H1 (cell line): ENCODE measurements around the gene DPEP2NB. TPM values are rescaled to one million over a fixed set of nuclear protein-coding genes. Genes with fewer than 3 reads are reported as not detected.

Source experiments
- BCL11A ChIP-seq, 2 experiments: IDR thresholded peaks; one replicate each; pipeline ENCODE4 v1.6.1; 2011; ENCODE audit warnings: low read depth in 2 of 2, low read length in 2 of 2, mild to moderate bottlenecking in 2 of 2
- CBX5 ChIP-seq: fragments of 300-800, 300-1000 bp; sonication (generic); IDR thresholded peaks from 2 replicates; pipeline ENCODE4 v1.7.1; 2016; ENCODE audit warnings: antibody characterized with exemption, low read length, low read depth
- CBX8 ChIP-seq: fragments of 300-800, 300-1000 bp; sonication (generic); IDR thresholded peaks from 2 replicates; pipeline ENCODE4 v1.7.1; 2016; ENCODE audit warnings: low read depth, low read length, borderline replicate concordance
- CEBPB ChIP-seq: IDR thresholded peaks from 2 replicates; pipeline ENCODE4 v1.6.1; 2012; ENCODE audit warnings: low read depth, low read length
- EGR1 ChIP-seq: IDR thresholded peaks from 2 replicates; pipeline ENCODE4 v1.6.1; 2011; ENCODE audit warnings: low read depth, low read length, borderline replicate concordance
- EZH2 ChIP-seq: fragments of 200-600 bp; sonication (generic); IDR thresholded peaks from 2 replicates; pipeline ENCODE4 v1.7.1; 2012; ENCODE audit warnings: low read depth, mild to moderate bottlenecking, moderate library complexity, low read length, inconsistent platforms; ENCODE audit not compliant: severe bottlenecking
- FOSL1 ChIP-seq: IDR thresholded peaks from 2 replicates; pipeline ENCODE4 v1.6.1; 2011; ENCODE audit warnings: mild to moderate bottlenecking, low read depth, low read length, moderate library complexity; ENCODE audit not compliant: insufficient read depth
- GABPA ChIP-seq: IDR thresholded peaks from 2 replicates; pipeline ENCODE4 v1.6.1; 2011; ENCODE audit warnings: mild to moderate bottlenecking, low read length, moderate library complexity, borderline replicate concordance; ENCODE audit not compliant: insufficient read depth
- JUN ChIP-seq: IDR thresholded peaks from 2 replicates; pipeline ENCODE4 v1.6.1; 2011; ENCODE audit warnings: low read depth, mild to moderate bottlenecking, improper control_type of control experiment, low read length
- POLR2A ChIP-seq, 2 experiments: IDR thresholded peaks; 1 replicate in 1 of 2; 2 replicates in 1 of 2; pipeline ENCODE4 v1.6.1; 2011; ENCODE audit warnings: low read depth in 2 of 2, low read length in 2 of 2, mild to moderate bottlenecking in 2 of 2; ENCODE audit errors: control extremely low read depth in 1 of 2
- polyA plus RNA-seq, 7 experiments: library from polyadenylated mRNA; depleted of rRNA in 3 of 7; stranded (reverse) in 5 of 7; unstranded in 2 of 7; fragments of >200 nt in 5 of 7; fragments of 200-250 nt in 2 of 7; gene quantifications; 1 replicate in 5 of 7; 2 replicates in 1 of 7; 4 replicates in 1 of 7; pipeline versions ENCODE4 v1.2.1 to v1.2.3, GENCODE V29; 2011 to 2013; ENCODE audit warnings: missing spikeins in 2 of 7, mixed read lengths in 2 of 7
- total RNA-seq: library from RNA; stranded (reverse); fragmentation: NEBNext Ultra II Directional; extraction: Animal tissue kit (Norgen Biotek cat#: 25700); gene quantifications from 2 replicates; pipeline ENCODE4 v1.2.1, GENCODE V29; 2021
- TF ChIP-seq, protein P1 (sequence below): fragments of 300-600 bp; sonication (generic); IDR thresholded peaks from 2 replicates; pipeline ENCODE4 v1.7.1; 2012; ENCODE audit warnings: low read length, moderate library complexity, mild to moderate bottlenecking, inconsistent platforms; ENCODE audit not compliant: insufficient replicate concordance
- TF ChIP-seq, protein P2 (sequence below): IDR thresholded peaks from 2 replicates; pipeline ENCODE4 v1.6.1; 2011; ENCODE audit warnings: low read depth, mild to moderate bottlenecking, low read length; ENCODE audit not compliant: insufficient read depth

Gene DPEP2NB
- total and polyA plus RNA-seq, 2 of the 8 experiments (the other 6 are each of a cell fraction or from before 2014, with no cell fraction given): not detected

GRCh38 chr16:67977005-67977404 is 38.7 kb downstream of the DPEP2NB start (continued):
- TF ChIP-seq, protein P1, sequence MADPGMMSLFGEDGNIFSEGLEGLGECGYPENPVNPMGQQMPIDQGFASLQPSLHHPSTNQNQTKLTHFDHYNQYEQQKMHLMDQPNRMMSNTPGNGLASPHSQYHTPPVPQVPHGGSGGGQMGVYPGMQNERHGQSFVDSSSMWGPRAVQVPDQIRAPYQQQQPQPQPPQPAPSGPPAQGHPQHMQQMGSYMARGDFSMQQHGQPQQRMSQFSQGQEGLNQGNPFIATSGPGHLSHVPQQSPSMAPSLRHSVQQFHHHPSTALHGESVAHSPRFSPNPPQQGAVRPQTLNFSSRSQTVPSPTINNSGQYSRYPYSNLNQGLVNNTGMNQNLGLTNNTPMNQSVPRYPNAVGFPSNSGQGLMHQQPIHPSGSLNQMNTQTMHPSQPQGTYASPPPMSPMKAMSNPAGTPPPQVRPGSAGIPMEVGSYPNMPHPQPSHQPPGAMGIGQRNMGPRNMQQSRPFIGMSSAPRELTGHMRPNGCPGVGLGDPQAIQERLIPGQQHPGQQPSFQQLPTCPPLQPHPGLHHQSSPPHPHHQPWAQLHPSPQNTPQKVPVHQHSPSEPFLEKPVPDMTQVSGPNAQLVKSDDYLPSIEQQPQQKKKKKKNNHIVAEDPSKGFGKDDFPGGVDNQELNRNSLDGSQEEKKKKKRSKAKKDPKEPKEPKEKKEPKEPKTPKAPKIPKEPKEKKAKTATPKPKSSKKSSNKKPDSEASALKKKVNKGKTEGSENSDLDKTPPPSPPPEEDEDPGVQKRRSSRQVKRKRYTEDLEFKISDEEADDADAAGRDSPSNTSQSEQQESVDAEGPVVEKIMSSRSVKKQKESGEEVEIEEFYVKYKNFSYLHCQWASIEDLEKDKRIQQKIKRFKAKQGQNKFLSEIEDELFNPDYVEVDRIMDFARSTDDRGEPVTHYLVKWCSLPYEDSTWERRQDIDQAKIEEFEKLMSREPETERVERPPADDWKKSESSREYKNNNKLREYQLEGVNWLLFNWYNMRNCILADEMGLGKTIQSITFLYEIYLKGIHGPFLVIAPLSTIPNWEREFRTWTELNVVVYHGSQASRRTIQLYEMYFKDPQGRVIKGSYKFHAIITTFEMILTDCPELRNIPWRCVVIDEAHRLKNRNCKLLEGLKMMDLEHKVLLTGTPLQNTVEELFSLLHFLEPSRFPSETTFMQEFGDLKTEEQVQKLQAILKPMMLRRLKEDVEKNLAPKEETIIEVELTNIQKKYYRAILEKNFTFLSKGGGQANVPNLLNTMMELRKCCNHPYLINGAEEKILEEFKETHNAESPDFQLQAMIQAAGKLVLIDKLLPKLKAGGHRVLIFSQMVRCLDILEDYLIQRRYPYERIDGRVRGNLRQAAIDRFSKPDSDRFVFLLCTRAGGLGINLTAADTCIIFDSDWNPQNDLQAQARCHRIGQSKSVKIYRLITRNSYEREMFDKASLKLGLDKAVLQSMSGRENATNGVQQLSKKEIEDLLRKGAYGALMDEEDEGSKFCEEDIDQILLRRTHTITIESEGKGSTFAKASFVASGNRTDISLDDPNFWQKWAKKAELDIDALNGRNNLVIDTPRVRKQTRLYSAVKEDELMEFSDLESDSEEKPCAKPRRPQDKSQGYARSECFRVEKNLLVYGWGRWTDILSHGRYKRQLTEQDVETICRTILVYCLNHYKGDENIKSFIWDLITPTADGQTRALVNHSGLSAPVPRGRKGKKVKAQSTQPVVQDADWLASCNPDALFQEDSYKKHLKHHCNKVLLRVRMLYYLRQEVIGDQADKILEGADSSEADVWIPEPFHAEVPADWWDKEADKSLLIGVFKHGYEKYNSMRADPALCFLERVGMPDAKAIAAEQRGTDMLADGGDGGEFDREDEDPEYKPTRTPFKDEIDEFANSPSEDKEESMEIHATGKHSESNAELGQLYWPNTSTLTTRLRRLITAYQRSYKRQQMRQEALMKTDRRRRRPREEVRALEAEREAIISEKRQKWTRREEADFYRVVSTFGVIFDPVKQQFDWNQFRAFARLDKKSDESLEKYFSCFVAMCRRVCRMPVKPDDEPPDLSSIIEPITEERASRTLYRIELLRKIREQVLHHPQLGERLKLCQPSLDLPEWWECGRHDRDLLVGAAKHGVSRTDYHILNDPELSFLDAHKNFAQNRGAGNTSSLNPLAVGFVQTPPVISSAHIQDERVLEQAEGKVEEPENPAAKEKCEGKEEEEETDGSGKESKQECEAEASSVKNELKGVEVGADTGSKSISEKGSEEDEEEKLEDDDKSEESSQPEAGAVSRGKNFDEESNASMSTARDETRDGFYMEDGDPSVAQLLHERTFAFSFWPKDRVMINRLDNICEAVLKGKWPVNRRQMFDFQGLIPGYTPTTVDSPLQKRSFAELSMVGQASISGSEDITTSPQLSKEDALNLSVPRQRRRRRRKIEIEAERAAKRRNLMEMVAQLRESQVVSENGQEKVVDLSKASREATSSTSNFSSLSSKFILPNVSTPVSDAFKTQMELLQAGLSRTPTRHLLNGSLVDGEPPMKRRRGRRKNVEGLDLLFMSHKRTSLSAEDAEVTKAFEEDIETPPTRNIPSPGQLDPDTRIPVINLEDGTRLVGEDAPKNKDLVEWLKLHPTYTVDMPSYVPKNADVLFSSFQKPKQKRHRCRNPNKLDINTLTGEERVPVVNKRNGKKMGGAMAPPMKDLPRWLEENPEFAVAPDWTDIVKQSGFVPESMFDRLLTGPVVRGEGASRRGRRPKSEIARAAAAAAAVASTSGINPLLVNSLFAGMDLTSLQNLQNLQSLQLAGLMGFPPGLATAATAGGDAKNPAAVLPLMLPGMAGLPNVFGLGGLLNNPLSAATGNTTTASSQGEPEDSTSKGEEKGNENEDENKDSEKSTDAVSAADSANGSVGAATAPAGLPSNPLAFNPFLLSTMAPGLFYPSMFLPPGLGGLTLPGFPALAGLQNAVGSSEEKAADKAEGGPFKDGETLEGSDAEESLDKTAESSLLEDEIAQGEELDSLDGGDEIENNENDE: no peak
- TF ChIP-seq JUN (no peak), CBX8 (no peak), POLR2A (IDR thresholded peaks at IDR 0.05; ENCODE audit: control extremely low read depth in 1 of 2, low read depth in 2 of 2, low read length in 2 of 2) (no peak), FOSL1 (no peak), CEBPB (no peak), BCL11A (IDR thresholded peaks at IDR 0.05; ENCODE audit: low read depth in 2 of 2, low read length in 2 of 2) (no peak), EGR1 (no peak), CBX5 (no peak), EZH2 (no peak), GABPA (no peak)
- TF ChIP-seq, protein P2, sequence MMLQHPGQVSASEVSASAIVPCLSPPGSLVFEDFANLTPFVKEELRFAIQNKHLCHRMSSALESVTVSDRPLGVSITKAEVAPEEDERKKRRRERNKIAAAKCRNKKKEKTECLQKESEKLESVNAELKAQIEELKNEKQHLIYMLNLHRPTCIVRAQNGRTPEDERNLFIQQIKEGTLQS: no peak
